NCI-H2171 treated with DMSO at 0.1 percent for 48 hours (cell line): Measurements from ENCODE around the gene ALG11.
A peak's percentile ranks its signal among the peaks of the same experiment; 100 is the strongest.
"Not testable (repeated sequence)": the region's sequence is repeated elsewhere in the genome, so short reads cannot be mapped to it uniquely, and the experiment has no call there.

Source experiments
- DNase-seq: peaks from one replicate; lab custom pipeline; 2025; lab: John Stamatoyannopoulos, UW

Gene ALG11

DNA sequence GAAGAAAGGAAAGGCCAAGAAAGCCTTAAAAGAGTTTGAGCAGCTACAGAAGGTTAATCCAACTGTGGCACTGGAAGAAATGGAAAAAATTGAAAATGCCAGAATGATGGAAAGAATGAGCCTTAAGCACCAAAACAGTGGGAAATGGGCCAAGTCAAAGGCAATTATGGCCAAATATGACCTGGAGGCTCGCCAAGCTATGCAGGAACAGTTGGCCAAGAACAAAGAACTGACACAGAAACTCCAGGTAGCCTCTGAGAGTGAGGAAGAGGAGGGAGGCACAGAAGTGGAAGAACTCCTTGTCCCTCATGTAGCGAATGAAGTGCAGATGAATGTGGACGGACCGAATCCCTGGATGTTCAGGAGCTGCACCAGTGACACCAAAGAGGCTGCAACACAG, 17.4 kb downstream of the ALG11 start:
- DNase-seq = no peak

DNA sequence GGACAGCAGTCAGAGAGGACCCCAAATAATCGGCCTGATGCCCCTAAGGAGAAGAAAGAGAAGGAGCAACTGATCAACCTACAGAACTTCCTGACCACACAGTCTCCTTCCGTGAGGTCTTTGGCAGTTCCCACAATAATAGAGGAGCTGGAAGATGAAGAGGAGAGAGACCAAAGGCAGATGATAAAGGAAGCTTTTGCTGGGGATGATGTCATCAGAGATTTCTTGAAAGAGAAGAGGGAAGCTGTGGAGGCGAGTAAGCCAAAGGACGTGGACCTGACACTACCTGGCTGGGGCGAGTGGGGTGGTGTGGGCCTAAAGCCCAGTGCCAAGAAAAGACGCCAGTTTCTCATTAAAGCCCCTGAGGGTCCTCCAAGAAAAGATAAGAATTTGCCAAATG, 18.2 kb downstream of the ALG11 start:
- DNase-seq = not testable (repeated sequence)

- no peak for DNase-seq
These were observed 20.8 kb downstream of the ALG11 start for GRCh38 chr13:52033039-52033438.

- DNase-seq = peak; percentile 81
These were observed 22.5 kb downstream of the ALG11 start for GRCh38 chr13:52034616-52035226.

DNA sequence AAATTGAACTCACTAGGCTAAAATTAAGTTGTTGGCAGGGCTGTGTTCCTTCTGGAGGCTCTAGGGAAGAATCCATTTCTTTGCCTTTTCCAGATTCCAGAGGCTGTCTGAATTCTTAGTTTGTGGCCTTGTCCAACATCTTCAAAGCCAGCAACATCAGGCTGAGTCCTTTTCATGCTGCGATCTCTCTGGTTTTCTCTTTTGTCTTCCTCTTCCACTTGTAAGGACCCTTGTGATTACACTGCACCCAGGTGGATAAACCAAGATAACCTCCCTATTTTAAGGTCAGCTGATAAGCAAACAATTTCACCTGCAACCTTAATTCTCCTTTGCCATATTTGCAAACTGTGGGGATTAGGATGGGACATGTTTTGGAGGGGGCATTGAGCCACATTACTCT, 23.8 kb downstream of the ALG11 start:
- no peak for DNase-seq

- no peak for DNase-seq
These were observed 31.5 kb downstream of the ALG11 start for GRCh38 chr13:52043675-52044074.

GRCh38 chr13:52047463-52047862, 35.3 kb downstream of the ALG11 start:
- no peak for DNase-seq

- DNase-seq = no peak
These were observed 36.3 kb downstream of the ALG11 start for GRCh38 chr13:52048516-52048915.

- no peak for DNase-seq
These were observed 39.2 kb downstream of the ALG11 start for GRCh38 chr13:52051400-52051799.

DNA sequence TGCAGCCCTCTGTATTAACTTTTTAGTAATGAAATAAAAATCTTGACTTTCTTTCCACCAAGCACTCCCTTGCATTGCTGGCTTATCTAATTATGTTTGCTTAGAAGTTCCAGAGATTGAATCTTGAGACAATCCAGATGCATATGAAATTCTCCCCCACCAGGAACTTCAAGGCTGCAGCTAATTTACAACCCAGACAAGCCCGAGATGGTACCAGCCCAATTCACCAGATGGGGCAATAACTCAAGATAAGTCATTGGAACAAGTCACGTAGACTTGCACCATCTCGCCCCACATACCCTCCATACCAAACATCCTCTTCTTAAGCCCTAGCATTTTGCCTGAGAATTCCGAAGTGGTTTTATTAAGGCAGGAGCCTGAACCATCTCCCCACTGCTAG, 41.3 kb downstream of the ALG11 start:
- no peak for DNase-seq

DNA sequence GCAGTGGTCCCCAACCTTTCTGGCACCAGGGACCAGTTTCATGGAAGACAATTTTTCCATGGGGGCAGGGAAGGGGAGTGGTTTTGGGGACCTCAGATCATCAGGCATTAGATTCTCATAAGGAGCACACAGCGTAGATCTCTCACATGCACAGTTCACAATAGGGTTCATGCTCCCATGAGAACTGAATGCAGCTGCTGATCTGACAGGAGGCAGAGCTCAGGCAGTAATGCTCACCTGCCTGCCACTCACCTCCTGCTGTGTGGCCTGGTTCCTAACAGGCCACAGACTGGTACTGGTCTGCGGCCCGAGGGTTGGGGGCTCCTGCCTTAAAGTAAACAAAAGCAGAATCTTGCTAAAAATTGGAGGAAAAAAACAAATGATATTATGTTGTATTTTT, 48.9 kb downstream of the ALG11 start:
- DNase-seq = not testable (repeated sequence)

DNA sequence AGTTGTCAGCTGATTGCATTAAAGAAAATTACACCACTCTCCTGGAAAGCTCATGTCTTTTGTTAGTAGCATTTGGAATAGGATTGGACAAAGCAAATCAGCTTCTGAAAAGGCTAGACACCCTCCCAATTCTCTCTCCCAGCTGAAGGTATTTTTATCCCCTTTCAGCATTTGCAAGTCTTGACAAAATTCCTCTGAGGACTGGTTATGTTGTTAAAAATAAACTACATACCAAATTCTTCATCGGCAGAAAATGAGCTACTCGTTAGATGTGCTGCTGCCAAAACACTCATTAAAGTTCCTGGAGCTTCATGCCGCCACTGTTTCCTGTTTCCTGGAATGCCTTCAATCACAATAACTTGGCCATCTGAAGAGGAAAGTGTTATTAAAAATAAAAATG, 49.4 kb downstream of the ALG11 start:
- DNase-seq = no peak

DNA sequence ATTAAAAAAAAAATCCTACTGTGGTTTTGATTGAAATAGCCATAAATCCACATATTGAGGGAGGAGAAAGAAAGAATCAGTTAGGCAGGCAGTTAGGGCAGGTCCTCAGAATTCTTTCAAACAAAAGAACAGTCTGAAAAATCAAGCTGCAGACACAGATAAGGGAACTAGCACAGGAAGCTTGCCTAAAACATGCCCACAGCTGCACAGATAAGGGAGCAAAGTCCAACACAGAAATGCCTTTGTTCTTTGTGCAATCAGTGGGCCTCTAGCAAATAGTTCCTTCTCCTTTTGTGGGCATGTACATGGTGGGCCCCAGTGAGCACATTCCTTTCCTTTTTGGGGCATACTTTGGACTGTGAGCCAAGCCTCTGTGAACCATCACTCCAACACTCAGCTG, 55.0 kb downstream of the ALG11 start:
- no peak for DNase-seq

- peak; percentile 77 for DNase-seq
These were observed 58.8 kb downstream of the ALG11 start for GRCh38 chr13:52070929-52071523.
